ENCODE measurements around the gene GRIN2A. TPM values are rescaled to one million over a fixed set of nuclear protein-coding genes. Genes with fewer than 3 reads are reported as not detected.

Gene GRIN2A
- total RNA-seq (1 to 10 TPM in 4 of 5 donors, under 1 TPM in 1; 0.55 to 9.8 (median 1.7) TPM), polyA plus RNA-seq (under 1 TPM; 0.06 to 0.45 (median 0.15) TPM)
- long read RNA-seq, donor 1, result 0 reads
- long read RNA-seq, donor 2, result 0 reads
- long read RNA-seq, donor 3, result 0 reads
- long read RNA-seq, donor 4, result 0 reads
- long read RNA-seq, donor 5, result 0 reads
- long read RNA-seq, donor 6, result 0 reads
- long read RNA-seq, donor 7, result 0 reads
- long read RNA-seq, donor 8, result 0 reads
- long read RNA-seq, donor 9, result 0 reads
- long read RNA-seq, donor 10, result 0 reads

GRCh38 chr16:10182222-10183053 lies at the start of gene GRIN2A:
GRIN2A (minus strand) TSS chr16:10182428; CDS start chr16:10180411, 2,017 bp downstream.
- peak in 1 of 2 donors; percentile 41 for DNase-seq

GRCh38 chr16:10231563-10231962 lies 49.3 kb upstream of the GRIN2A start:
- TF ChIP-seq EP300 (IDR thresholded peaks at IDR 0.05), result no peak
- no peak for TF ChIP-seq CTCF (IDR thresholded peaks at IDR 0.05)
- TF ChIP-seq POLR2A (IDR thresholded peaks at IDR 0.05), result no peak
- no peak for TF ChIP-seq POLR2AphosphoS5 (IDR thresholded peaks at IDR 0.05)
- DNase-seq, result no peak
- intact Hi-C loops (cut with DNase I; ENCODE audit: low total_unique reads), result no loop called here

More at GRCh38 chr16:10182222-10183053, at the start of gene GRIN2A:
- peaks cover 0 to 58% (median 33%) of the 10 kb centered on the region in 3 donors for H3K27me3 ChIP-seq
- H3K4me1 ChIP-seq, result peaks cover 13 to 36% (median 34%) of the 10 kb centered on the region in 4 donors
- peak within 1 kb of the TSS in 3 of 5 donors; percentile 20 to 65 (median 44) for H3K27ac ChIP-seq
- WGBS, 5 donors, result 1 to 3% (median 2%) methylated on average over 49 to 64 of the region's 64 CpGs
- peak within 1 kb of the TSS; percentile 41 to 49 (median 44) for H3K4me3 ChIP-seq
- H3K36me3 ChIP-seq, result no peaks in the 10 kb centered on the region
- TF ChIP-seq EP300 (IDR thresholded peaks at IDR 0.05) (no peak), POLR2A (IDR thresholded peaks at IDR 0.05) (no peak), POLR2AphosphoS5 (IDR thresholded peaks at IDR 0.05) (no peak), CTCF (IDR thresholded peaks at IDR 0.05) (no peak)
- intact Hi-C loops (cut with DNase I; ENCODE audit: low total_unique reads), result loop anchor here (10.0 kb wide), 1 partner anchor 538 kb away; no protein-coding TSS in a partner anchor
- H3K9me3 ChIP-seq, result no peaks in the 10 kb centered on the region

GRCh38 chr16:10228779-10229178 lies 46.6 kb upstream of the GRIN2A start:
- no peak overlapping the region for H3K27ac ChIP-seq
- no peak overlapping the region for H3K4me3 ChIP-seq
- peaks cover 0 to 29% (median 24%) of the 10 kb centered on the region in 4 donors for H3K9me3 ChIP-seq
- no peaks in the 10 kb centered on the region for H3K4me1 ChIP-seq
- TF ChIP-seq CTCF (IDR thresholded peaks at IDR 0.05), result no peak
- no peak for TF ChIP-seq POLR2A (IDR thresholded peaks at IDR 0.05)
- no peak for TF ChIP-seq EP300 (IDR thresholded peaks at IDR 0.05)
- no peak for TF ChIP-seq POLR2AphosphoS5 (IDR thresholded peaks at IDR 0.05)
- 6 to 15% (median 13%) methylated on average over 2 of the region's 2 CpGs for WGBS, 5 donors
- intact Hi-C loops (cut with DNase I; ENCODE audit: low total_unique reads), result no loop called here
- H3K27me3 ChIP-seq, result peaks cover 0 to 16% (median 0%) of the 10 kb centered on the region in 3 donors
- no peaks in the 10 kb centered on the region for H3K36me3 ChIP-seq
- no peak for DNase-seq

More at GRCh38 chr16:10231563-10231962, 49.3 kb upstream of the GRIN2A start:
- no peaks in the 10 kb centered on the region for H3K27me3 ChIP-seq
- H3K36me3 ChIP-seq, result no peaks in the 10 kb centered on the region
- WGBS, 5 donors, result 73 to 91% (median 87%) methylated on average over 2 of the region's 2 CpGs
- H3K4me1 ChIP-seq, result no peaks in the 10 kb centered on the region
- peaks cover 0 to 30% (median 24%) of the 10 kb centered on the region in 4 donors for H3K9me3 ChIP-seq
- H3K4me3 ChIP-seq, result no peak overlapping the region
- no peak overlapping the region for H3K27ac ChIP-seq

GRCh38 chr16:10226987-10227306 lies 44.7 kb upstream of the GRIN2A start:
- 14 to 54% (median 52%) methylated on average over 1 of the region's 1 CpG for WGBS, 5 donors
- H3K4me1 ChIP-seq, result no peaks in the 10 kb centered on the region
- H3K4me3 ChIP-seq, result no peak overlapping the region
- intact Hi-C loops (cut with DNase I; ENCODE audit: low total_unique reads), result no loop called here
- TF ChIP-seq EP300 (IDR thresholded peaks at IDR 0.05) (no peak), POLR2AphosphoS5 (IDR thresholded peaks at IDR 0.05) (no peak), CTCF (IDR thresholded peaks at IDR 0.05) (no peak), POLR2A (IDR thresholded peaks at IDR 0.05) (no peak)
- peaks cover 0 to 31% (median 0%) of the 10 kb centered on the region in 3 donors for H3K27me3 ChIP-seq
- DNase-seq, result no peak
- H3K27ac ChIP-seq, result no peak overlapping the region
- H3K36me3 ChIP-seq, result no peaks in the 10 kb centered on the region
- H3K9me3 ChIP-seq, result peaks cover 0 to 13% (median 11%) of the 10 kb centered on the region in 4 donors
